ENCODE data around the gene AGMO. TPM values are rescaled to one million over a fixed set of nuclear protein-coding genes. Genes with fewer than 3 reads are reported as not detected.

Gene AGMO
- polyA plus RNA-seq, 1 donor from 2014 or later, result not detected

- no peak for TF ChIP-seq EP300 (conservative IDR thresholded peaks at IDR 0.05; ENCODE audit: poor library complexity, severe bottlenecking)
- no peak for TF ChIP-seq MXI1 (conservative IDR thresholded peaks at IDR 0.05; ENCODE audit: poor library complexity, severe bottlenecking)
- TF ChIP-seq RAD21 (conservative IDR thresholded peaks at IDR 0.05), result no peak
- TF ChIP-seq SMC3 (conservative IDR thresholded peaks at IDR 0.05; ENCODE audit: poor library complexity), result no peak
- TF ChIP-seq CTCF (IDR thresholded peaks at IDR 0.05; ENCODE audit: poor library complexity, severe bottlenecking), result no peak
- Histone ChIP-seq H3K4me3 (ENCODE audit: low read length) (no peak overlapping the region), H3K9me2 (ENCODE audit: insufficient read depth, low read length) (no peaks in the 10 kb centered on the region), H3K9me3 (ENCODE audit: low read length) (no peaks in the 10 kb centered on the region), H3K9ac (ENCODE audit: low read length) (no peak overlapping the region), H3K79me2 (replicated peaks; ENCODE audit: insufficient read depth, low read length) (no peaks in the 10 kb centered on the region), H2AFZ (ENCODE audit: low read depth, low read length) (no peak overlapping the region), H3K4me2 (ENCODE audit: low read length) (no peak overlapping the region), H3K36me3 (ENCODE audit: insufficient read depth, low read length) (no peaks in the 10 kb centered on the region), H3K27me3 (ENCODE audit: insufficient read depth, low read depth, low read length) (no peaks in the 10 kb centered on the region), H3K27ac (ENCODE audit: low read length) (no peak overlapping the region), H4K20me1 (ENCODE audit: insufficient read depth) (no peaks in the 10 kb centered on the region), H3F3A (ENCODE audit: insufficient read depth, low read length, poor library complexity, severe bottlenecking) (no peaks in the 10 kb centered on the region)
These were observed 364.5 kb downstream of the AGMO start for GRCh38 chr7:15197042-15197977.

GRCh38 chr7:15178065-15178464 lies 383.8 kb downstream of the AGMO start:
- Histone ChIP-seq H3K4me2 (ENCODE audit: low read length) (no peak overlapping the region), H2AFZ (ENCODE audit: low read depth, low read length) (no peak overlapping the region)

More at GRCh38 chr7:15178065-15178464, 383.8 kb downstream of the AGMO start:
- no peak overlapping the region for H3K9ac ChIP-seq (ENCODE audit: low read length)
- H3K9me2 ChIP-seq (ENCODE audit: insufficient read depth, low read length), result no peaks in the 10 kb centered on the region
- H3K27me3 ChIP-seq (ENCODE audit: insufficient read depth, low read depth, low read length), result no peaks in the 10 kb centered on the region
- H3K79me2 ChIP-seq (replicated peaks; ENCODE audit: insufficient read depth, low read length), result no peaks in the 10 kb centered on the region
- no peak overlapping the region for H3K27ac ChIP-seq (ENCODE audit: low read length)
- no peaks in the 10 kb centered on the region for H3F3A ChIP-seq (ENCODE audit: insufficient read depth, low read length, poor library complexity, severe bottlenecking)
- no peaks in the 10 kb centered on the region for H3K36me3 ChIP-seq (ENCODE audit: insufficient read depth, low read length)
- H3K4me3 ChIP-seq (ENCODE audit: low read length), result no peak overlapping the region
- no peaks in the 10 kb centered on the region for H3K9me3 ChIP-seq (ENCODE audit: low read length)
- H4K20me1 ChIP-seq (ENCODE audit: insufficient read depth), result no peaks in the 10 kb centered on the region
- TF ChIP-seq CTCF (IDR thresholded peaks at IDR 0.05; ENCODE audit: poor library complexity, severe bottlenecking) (no peak), POLR2AphosphoS5 (IDR thresholded peaks at IDR 0.05) (no peak)

Measured in neural cell (in vitro differentiated cells).